ENCODE results near the gene ZNF311.
"Not testable (repeated sequence)": the region's sequence is repeated elsewhere in the genome, so short reads cannot be mapped to it uniquely, and the experiment has no call there.

ZNF311 gene

GRCh38 chr6:28979679-28980078 lies 25.4 kb downstream of the ZNF311 start:
- H3K4me3 ChIP-seq (ENCODE audit: low read depth, low read length): no peak overlapping the region
- TF ChIP-seq CTCF (IDR thresholded peaks at IDR 0.05; ENCODE audit: insufficient read depth, low read depth, low read length, missing control alignments): no peak
- no peak for DNase-seq (ENCODE audit: low read depth)

GRCh38 chr6:28978959-28979561 lies 26.1 kb downstream of the ZNF311 start:
- no peak for TF ChIP-seq CTCF (IDR thresholded peaks at IDR 0.05; ENCODE audit: insufficient read depth, low read depth, low read length, missing control alignments)
- no peak overlapping the region for H3K4me3 ChIP-seq (ENCODE audit: low read depth, low read length)
- DNase-seq (ENCODE audit: low read depth): peak; percentile 61

GRCh38 chr6:28978133-28978491 lies 27.0 kb downstream of the ZNF311 start:
- no peak for TF ChIP-seq CTCF (IDR thresholded peaks at IDR 0.05; ENCODE audit: insufficient read depth, low read depth, low read length, missing control alignments)
- H3K4me3 ChIP-seq (ENCODE audit: low read depth, low read length): no peak overlapping the region
- DNase-seq (ENCODE audit: low read depth): no peak

GRCh38 chr6:28977341-28978132 lies 27.6 kb downstream of the ZNF311 start:
- no peak for TF ChIP-seq CTCF (IDR thresholded peaks at IDR 0.05; ENCODE audit: insufficient read depth, low read depth, low read length, missing control alignments)
- peak overlapping the region; percentile 51 for H3K4me3 ChIP-seq (ENCODE audit: low read depth, low read length)

GRCh38 chr6:28976677-28977076 lies 28.4 kb downstream of the ZNF311 start:
- no peak for DNase-seq (ENCODE audit: low read depth)
- TF ChIP-seq CTCF (IDR thresholded peaks at IDR 0.05; ENCODE audit: insufficient read depth, low read depth, low read length, missing control alignments): no peak
- H3K4me3 ChIP-seq (ENCODE audit: low read depth, low read length): no peak overlapping the region

More at GRCh38 chr6:28977341-28978132, 27.6 kb downstream of the ZNF311 start:
- DNase-seq (ENCODE audit: low read depth): peak; percentile 25

- DNase-seq (ENCODE audit: low read depth): no peak
- TF ChIP-seq CTCF (IDR thresholded peaks at IDR 0.05; ENCODE audit: insufficient read depth, low read depth, low read length, missing control alignments): no peak
- H3K4me3 ChIP-seq (ENCODE audit: low read depth, low read length): no peak overlapping the region
Measured at GRCh38 chr6:28974505-28974904, 30.6 kb downstream of the ZNF311 start.

GRCh38 chr6:28970056-28970455 lies 35.1 kb downstream of the ZNF311 start:
- not testable (repeated sequence) for H3K4me3 ChIP-seq (ENCODE audit: low read depth, low read length); DNase-seq (ENCODE audit: low read depth)
